Prostate gland (tissue), 2 donors: Measurements from ENCODE around the gene SPTBN5.

Experiments
- POLR2A ChIP-seq: fragments of 450-650 bp; IDR thresholded peaks from one replicate; pipeline ENCODE4 v1.6.1; 2016; ENCODE audit warnings: antibody characterized with exemption, mild to moderate bottlenecking
- TF ChIP-seq, protein P1 (sequence below), 4 experiments: fragments of 200-600 bp in 2 of 4; fragments of 450-650 bp in 2 of 4; sonication (generic) in 2 of 4; IDR thresholded peaks; 1 replicate in 3 of 4; 2 replicates in 1 of 4; pipeline ENCODE4 v1.5.1; 2016 to 2019; ENCODE audit warnings: antibody characterized with exemption in 4 of 4, mild to moderate bottlenecking in 2 of 4, moderate library complexity in 2 of 4

GRCh38 chr15:41936649-41937567 is 43.1 kb upstream of the SPTBN5 start:
- TF ChIP-seq, protein P1, sequence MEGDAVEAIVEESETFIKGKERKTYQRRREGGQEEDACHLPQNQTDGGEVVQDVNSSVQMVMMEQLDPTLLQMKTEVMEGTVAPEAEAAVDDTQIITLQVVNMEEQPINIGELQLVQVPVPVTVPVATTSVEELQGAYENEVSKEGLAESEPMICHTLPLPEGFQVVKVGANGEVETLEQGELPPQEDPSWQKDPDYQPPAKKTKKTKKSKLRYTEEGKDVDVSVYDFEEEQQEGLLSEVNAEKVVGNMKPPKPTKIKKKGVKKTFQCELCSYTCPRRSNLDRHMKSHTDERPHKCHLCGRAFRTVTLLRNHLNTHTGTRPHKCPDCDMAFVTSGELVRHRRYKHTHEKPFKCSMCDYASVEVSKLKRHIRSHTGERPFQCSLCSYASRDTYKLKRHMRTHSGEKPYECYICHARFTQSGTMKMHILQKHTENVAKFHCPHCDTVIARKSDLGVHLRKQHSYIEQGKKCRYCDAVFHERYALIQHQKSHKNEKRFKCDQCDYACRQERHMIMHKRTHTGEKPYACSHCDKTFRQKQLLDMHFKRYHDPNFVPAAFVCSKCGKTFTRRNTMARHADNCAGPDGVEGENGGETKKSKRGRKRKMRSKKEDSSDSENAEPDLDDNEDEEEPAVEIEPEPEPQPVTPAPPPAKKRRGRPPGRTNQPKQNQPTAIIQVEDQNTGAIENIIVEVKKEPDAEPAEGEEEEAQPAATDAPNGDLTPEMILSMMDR (IDR thresholded peaks at IDR 0.05), result no peak
- TF ChIP-seq POLR2A, result no peak
